RCC 7860 (cell line): ENCODE data around the gene DAW1.
"Not testable (repeated sequence)": the region's sequence is repeated elsewhere in the genome, so short reads cannot be mapped to it uniquely, and the experiment has no call there.

Experiments
- DNase-seq: peaks from one replicate; pipeline ENCODE4 v3.0.0-alpha.2; 2015; ENCODE audit warnings: low spot score
- FAIRE-seq: peaks from 2 replicates; lab custom pipeline; 2012; peaks lifted over from hg19 to GRCh38; lab: Jason Lieb, UNC

Gene DAW1

GRCh38 chr2:227908266-227909054 is 37.0 kb downstream of the DAW1 start:
- FAIRE-seq (no peak), DNase-seq (peak; percentile 17)

- no peak for FAIRE-seq
- no peak for DNase-seq
Observed at GRCh38 chr2:227914362-227914761, 42.9 kb downstream of the DAW1 start.

GRCh38 chr2:227921648-227922047 is 50.2 kb downstream of the DAW1 start:
- DNase-seq: no peak
- FAIRE-seq: no peak

GRCh38 chr2:227932001-227932400 is 60.6 kb downstream of the DAW1 start:
- no peak for FAIRE-seq
- DNase-seq: no peak

- DNase-seq: no peak
- FAIRE-seq: no peak
Observed at GRCh38 chr2:227932403-227932802, 61.0 kb downstream of the DAW1 start.

- DNase-seq (no peak), FAIRE-seq (no peak)
Observed at GRCh38 chr2:227933884-227934283, 62.5 kb downstream of the DAW1 start.

- not testable (repeated sequence) for DNase-seq, FAIRE-seq
Observed at GRCh38 chr2:227936249-227936648, 64.8 kb downstream of the DAW1 start.

- FAIRE-seq (no peak), DNase-seq (no peak)
Observed at GRCh38 chr2:227939271-227940027, 68.0 kb downstream of the DAW1 start.

GRCh38 chr2:227942021-227942420 is 70.6 kb downstream of the DAW1 start:
- no peak for FAIRE-seq
- DNase-seq: peak; percentile 17

GRCh38 chr2:227942965-227943364 is 71.5 kb downstream of the DAW1 start:
- FAIRE-seq (no peak), DNase-seq (no peak)

- DNase-seq: no peak
- no peak for FAIRE-seq
Observed at GRCh38 chr2:227960317-227960716, 88.9 kb downstream of the DAW1 start.

GRCh38 chr2:227971619-227972230 is 100.3 kb downstream of the DAW1 start:
- DNase-seq: no peak
- no peak for FAIRE-seq

- DNase-seq (no peak), FAIRE-seq (no peak)
Observed at GRCh38 chr2:227973241-227973640, 101.8 kb downstream of the DAW1 start.
